ENCODE measurements around the gene FBLN5. TPM values are rescaled to one million over a fixed set of nuclear protein-coding genes. Genes with fewer than 3 reads are reported as not detected.

Gene FBLN5
- total RNA-seq, 3 donors from 2014 or later: 81.8 to 171 (median 83.2) TPM

- peak in 1 of 2 donors; percentile 55 for DNase-seq (ENCODE audit: low spot score in 2 of 2)
- intact Hi-C loops (cut with DNase I; ENCODE audit: low total_unique reads): no loop called here
- H3K4me3 ChIP-seq: no peak overlapping the region
- no peaks in the 10 kb centered on the region for H3K27me3 ChIP-seq
- no peaks in the 10 kb centered on the region for H3K9me3 ChIP-seq
- H3K4me1 ChIP-seq: peaks cover 0 to 6% of the 10 kb centered on the region in 2 donors
- peak overlapping the region; percentile 74 to 84 for H3K27ac ChIP-seq
- TF ChIP-seq POLR2AphosphoS5 (IDR thresholded peaks at IDR 0.05): peak in 2 of 3 donors; percentile 16 to 55
- no peak for TF ChIP-seq POLR2A (IDR thresholded peaks at IDR 0.05)
- H3K36me3 ChIP-seq: no peaks in the 10 kb centered on the region
These were observed 27.7 kb downstream of the FBLN5 start for GRCh38 chr14:91919814-91920213.

- TF ChIP-seq CTCF (IDR thresholded peaks at IDR 0.05) (no peak), POLR2AphosphoS5 (IDR thresholded peaks at IDR 0.05) (peak in 1 of 3 donors; percentile 42)
- no peaks in the 10 kb centered on the region for H3K36me3 ChIP-seq
- no peak for DNase-seq (ENCODE audit: low spot score in 2 of 2)
- H3K27me3 ChIP-seq: no peaks in the 10 kb centered on the region
- intact Hi-C loops (cut with DNase I; ENCODE audit: low total_unique reads): no loop called here
- H3K9me3 ChIP-seq: no peaks in the 10 kb centered on the region
- H3K27ac ChIP-seq: peak overlapping the region; percentile 81 to 84
- H3K4me1 ChIP-seq: peaks cover 0 to 6% of the 10 kb centered on the region in 2 donors
- no peak overlapping the region for H3K4me3 ChIP-seq
These were observed 29.2 kb downstream of the FBLN5 start for GRCh38 chr14:91918186-91918883.

- no peaks in the 10 kb centered on the region for H3K4me1 ChIP-seq
- H3K4me3 ChIP-seq: no peak overlapping the region
- no peak overlapping the region for H3K27ac ChIP-seq
- no peaks in the 10 kb centered on the region for H3K9me3 ChIP-seq
- intact Hi-C loops (cut with DNase I; ENCODE audit: low total_unique reads): no loop called here
- TF ChIP-seq POLR2A (IDR thresholded peaks at IDR 0.05): no peak
- no peak for TF ChIP-seq POLR2AphosphoS5 (IDR thresholded peaks at IDR 0.05)
- no peak for TF ChIP-seq CTCF (IDR thresholded peaks at IDR 0.05)
- no peaks in the 10 kb centered on the region for H3K27me3 ChIP-seq
- DNase-seq (ENCODE audit: low spot score in 2 of 2): no peak
- no peaks in the 10 kb centered on the region for H3K36me3 ChIP-seq
These were observed 35.5 kb downstream of the FBLN5 start for GRCh38 chr14:91912035-91912434.

DNA sequence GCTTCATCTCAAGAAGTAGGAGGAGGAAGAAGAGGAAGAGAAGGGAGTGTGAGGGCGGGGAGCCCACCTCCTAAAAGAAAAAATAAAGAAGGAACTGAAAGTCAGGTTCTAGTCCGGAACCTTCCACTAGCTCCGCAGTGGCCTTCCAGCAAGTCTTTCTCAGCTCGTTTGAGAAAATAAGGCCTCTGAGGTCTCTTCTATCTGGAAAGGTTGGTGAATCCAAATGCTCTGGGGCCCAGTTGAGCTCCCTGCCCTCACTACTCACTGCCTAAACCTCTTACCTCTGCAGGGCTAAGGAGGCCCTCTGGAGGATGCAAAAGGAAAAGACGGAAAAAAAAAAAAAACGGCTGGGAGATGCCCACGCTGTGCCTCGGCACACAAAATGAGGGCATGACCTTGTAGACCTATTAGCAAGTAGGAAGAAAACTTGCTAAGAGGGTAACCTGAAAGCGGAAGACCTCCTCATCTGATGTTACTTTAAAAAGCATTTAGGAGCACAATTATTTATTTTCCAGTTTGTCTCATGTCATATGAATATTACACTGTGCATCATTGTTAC lies 35.9 kb downstream of the FBLN5 start:
- Histone ChIP-seq H3K4me1 (no peaks in the 10 kb centered on the region), H3K27ac (peak overlapping the region; percentile 25 to 30), H3K4me3 (no peak overlapping the region), H3K36me3 (no peaks in the 10 kb centered on the region), H3K27me3 (no peaks in the 10 kb centered on the region), H3K9me3 (no peaks in the 10 kb centered on the region)
- intact Hi-C loops (cut with DNase I; ENCODE audit: low total_unique reads): no loop called here
- TF ChIP-seq POLR2A (IDR thresholded peaks at IDR 0.05) (no peak), CTCF (IDR thresholded peaks at IDR 0.05) (peak in 2 of 3 donors; percentile 44 to 49), POLR2AphosphoS5 (IDR thresholded peaks at IDR 0.05) (no peak)
- DNase-seq (ENCODE audit: low spot score in 2 of 2): no peak

DNA sequence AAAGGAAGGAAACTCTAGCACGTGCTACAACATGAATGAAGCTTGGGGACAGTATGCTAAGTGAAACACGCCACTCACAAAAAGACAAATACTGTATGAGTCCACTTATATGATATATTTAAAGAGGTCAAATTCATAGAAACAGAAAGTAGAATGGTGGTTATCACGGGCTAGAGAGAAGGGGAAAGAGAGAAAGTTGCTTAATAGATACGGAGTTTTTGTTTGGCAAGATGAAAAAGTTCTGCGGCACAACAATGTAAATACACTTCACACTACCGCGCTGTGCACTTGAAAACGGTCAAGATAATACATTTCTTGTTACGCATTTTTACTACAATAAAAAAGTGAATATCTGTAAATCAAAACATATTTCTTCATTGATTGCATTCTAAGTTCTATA lies 37.3 kb downstream of the FBLN5 start:
- Histone ChIP-seq H3K27me3 (no peaks in the 10 kb centered on the region), H3K9me3 (no peaks in the 10 kb centered on the region), H3K27ac (no peak overlapping the region), H3K4me3 (no peak overlapping the region), H3K4me1 (no peaks in the 10 kb centered on the region), H3K36me3 (no peaks in the 10 kb centered on the region)
- intact Hi-C loops (cut with DNase I; ENCODE audit: low total_unique reads): no loop called here
- no peak for DNase-seq (ENCODE audit: low spot score in 2 of 2)
- no peak for TF ChIP-seq POLR2AphosphoS5 (IDR thresholded peaks at IDR 0.05)
- TF ChIP-seq POLR2A (IDR thresholded peaks at IDR 0.05): no peak
- no peak for TF ChIP-seq CTCF (IDR thresholded peaks at IDR 0.05)

Measured in breast epithelium (tissue), 4 donors.